Spleen (tissue), 11 donors: ENCODE measurements around the gene FBXO46. TPM values are rescaled to one million over a fixed set of nuclear protein-coding genes. Genes with fewer than 3 reads are reported as not detected.
A peak's percentile ranks its signal among the peaks of the same experiment; 100 is the strongest.
"Not testable (repeated sequence)": the region's sequence is repeated elsewhere in the genome, so short reads cannot be mapped to it uniquely, and the experiment has no call there.

Experiments
- DNase-seq: peaks from one replicate; pipeline ENCODE4 v3.0.0-alpha.2; 2020
- H3K27ac ChIP-seq, 8 donors: fragments of 200-600 bp; sonication (generic) in 7 of 8; 1 replicate in 4 of 8; 2 replicates in 4 of 8; pipeline versions ENCODE4 v1.5.0 to v1.8.0; 2016 to 2021; ENCODE audit warnings: inconsistent platforms in 4 of 8, mild to moderate bottlenecking in 4 of 8, moderate library complexity in 1 of 8
- H3K27me3 ChIP-seq, 7 donors: fragments of 200-600 bp; sonication (generic) in 6 of 7; replicated peaks in 1 of 7; 1 replicate in 4 of 7; 2 replicates in 3 of 7; pipeline versions ENCODE4 v1.5.0 to v1.8.0; 2016 to 2021; ENCODE audit warnings: inconsistent platforms in 3 of 7, mild to moderate bottlenecking in 1 of 7
- H3K36me3 ChIP-seq, 6 donors: fragments of 200-600 bp; sonication (generic) in 5 of 6; 1 replicate in 4 of 6; 2 replicates in 2 of 6; pipeline versions ENCODE4 v1.5.0 to v1.8.0; 2016 to 2021; ENCODE audit warnings: inconsistent platforms in 2 of 6
- H3K4me1 ChIP-seq, 6 donors: fragments of 200-600 bp; sonication (generic) in 5 of 6; 1 replicate in 3 of 6; 2 replicates in 3 of 6; pipeline versions ENCODE4 v1.5.0 to v1.8.0; 2016 to 2021; ENCODE audit warnings: inconsistent platforms in 3 of 6
- H3K4me3 ChIP-seq, 8 donors: fragments of 200-600 bp; sonication (generic) in 7 of 8; 1 replicate in 4 of 8; 2 replicates in 4 of 8; pipeline versions ENCODE4 v1.5.0 to v1.8.0; 2016 to 2021; ENCODE audit warnings: inconsistent platforms in 4 of 8, mild to moderate bottlenecking in 4 of 8, moderate library complexity in 2 of 8
- H3K9me3 ChIP-seq, 8 donors: fragments of 200-600 bp; sonication (generic) in 7 of 8; 1 replicate in 4 of 8; 2 replicates in 4 of 8; pipeline versions ENCODE4 v1.5.0 to v1.8.0; 2016 to 2021; ENCODE audit warnings: inconsistent platforms in 4 of 8
- CTCF ChIP-seq, 11 experiments: fragments of 200-600 bp in 7 of 11; fragments of 450-650 bp in 4 of 11; sonication (generic) in 4 of 11; IDR thresholded peaks in 8 of 11; conservative IDR thresholded peaks in 3 of 11; 1 replicate in 7 of 11; 2 replicates in 4 of 11; pipeline versions ENCODE4 v1.4.0 to v1.8.0; 2016 to 2021; ENCODE audit warnings: antibody characterized with exemption in 11 of 11, inconsistent platforms in 4 of 11, mild to moderate bottlenecking in 1 of 11
- POLR2A ChIP-seq, 3 donors: fragments of 450-650 bp; IDR thresholded peaks; one replicate each; pipeline ENCODE4 v1.5.1; 2017; ENCODE audit warnings: antibody characterized with exemption in 3 of 3, mild to moderate bottlenecking in 1 of 3
- POLR2AphosphoS5 ChIP-seq, 3 donors: sonication (generic); formaldehyde crosslinking; IDR thresholded peaks; one replicate each; pipeline ENCODE4 v1.5.1; 2017; ENCODE audit warnings: antibody characterized with exemption in 3 of 3
- WGBS, 5 donors: extraction: QIAGEN DNeasy Blood & Tissue Kit in 3 of 5; methylation state at CpG; one replicate each; pipeline versions ENCODE4 v1.1.5 to v1.1.7; 2013 to 2018; 5-methylcytosine and 5-hydroxymethylcytosine counted together
- intact Hi-C: fragments of 100-400 bp; cut with DNase I; formaldehyde crosslinking; loops from one replicate; pipeline ENCODE4 v1.15.0; 2023; ENCODE audit warnings: low total_unique reads
- polyA plus RNA-seq, 3 donors: library from polyadenylated mRNA; stranded (reverse); fragments of 200-250 nt; gene quantifications; one replicate each; pipeline ENCODE4 v1.2.1, GENCODE V29; 2013
- total RNA-seq, 7 donors: library from RNA; depleted of rRNA in 3 of 7; stranded (reverse); fragments of >200 nt in 3 of 7; fragmentation: NEBNext Ultra II Directional in 4 of 7; extraction: Animal tissue kit (Norgen Biotek cat#: 25700) in 4 of 7; gene quantifications; one replicate each; pipeline versions ENCODE4 v1.1.0 to v1.2.1, GENCODE V29; 2016 to 2021
- donor health status: healthy with polysubstance abuse.
- donor health status: DM: no; HTN: no; CAD: no; lungs with moderate emphysema.
- donor health status: DM: no; HTN: no; CAD: no.
- donor health status: Bipolar disorder and iron deficiency.
- donor health status: healthy.
- donor health status: DM: no; HTN: no; CAD: no.
- donor health status: DM: yes; HTN: yes; CAD: no.

The FBXO46 gene
- total and polyA plus RNA-seq, 10 donors = 8.8 to 28.1 (median 18.1) TPM

DNA sequence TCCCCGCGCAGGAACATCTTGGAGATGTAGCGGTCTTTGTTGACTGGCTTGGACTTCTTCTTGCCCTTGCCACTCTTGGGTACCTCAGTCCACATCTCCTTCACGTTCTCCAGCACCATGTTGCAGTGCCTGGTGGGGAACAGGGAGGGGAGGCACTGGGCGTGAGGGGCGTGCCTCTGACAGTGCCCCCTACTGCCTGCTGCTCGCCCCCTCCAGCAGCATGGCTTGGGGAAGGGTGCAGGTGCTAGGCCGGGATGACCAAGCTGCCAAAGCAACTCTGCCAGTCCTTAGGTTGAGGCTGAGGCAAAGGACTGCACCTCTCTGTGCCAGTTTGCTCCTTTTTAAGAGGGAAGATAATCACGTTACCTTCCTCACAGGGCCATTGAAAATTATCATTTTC is 43.1 kb downstream of the FBXO46 start:
- no peaks in the 10 kb centered on the region for H3K27me3 ChIP-seq
- H3K9me3 ChIP-seq = no peaks in the 10 kb centered on the region
- H3K27ac ChIP-seq = no peak overlapping the region
- 91 to 94% (median 92%) methylated on average over 4 to 9 of the region's 9 CpGs for WGBS, 5 donors
- no peak for DNase-seq
- intact Hi-C loops = no loop called here
- H3K4me1 ChIP-seq = peaks cover 10 to 22% (median 13%) of the 10 kb centered on the region in 6 donors
- peak in 1 of 3 donors; percentile 52 for TF ChIP-seq POLR2AphosphoS5 (IDR thresholded peaks at IDR 0.05)
- no peak for TF ChIP-seq POLR2A (IDR thresholded peaks at IDR 0.05)
- no peak for TF ChIP-seq CTCF (IDR thresholded peaks at IDR 0.05 in 8 of 11, conservative IDR thresholded peaks at IDR 0.05 in 3 of 11)
- H3K4me3 ChIP-seq = no peak overlapping the region
- H3K36me3 ChIP-seq = peaks cover 5 to 67% (median 40%) of the 10 kb centered on the region in 6 donors

- 78 to 90% (median 87%) methylated on average over 9 to 11 of the region's 11 CpGs for WGBS, 5 donors
- H3K4me3 ChIP-seq, H3K9me3 ChIP-seq, H3K27me3 ChIP-seq, DNase-seq, H3K27ac ChIP-seq, intact Hi-C loops: not testable (repeated sequence)
- H3K36me3 ChIP-seq = peaks cover 5 to 67% (median 40%) of the 10 kb centered on the region in 6 donors
- H3K4me1 ChIP-seq = peaks cover 0 to 23% (median 15%) of the 10 kb centered on the region in 6 donors
Observed at GRCh38 chr19:45685045-45685444, 45.7 kb downstream of the FBXO46 start.

DNA sequence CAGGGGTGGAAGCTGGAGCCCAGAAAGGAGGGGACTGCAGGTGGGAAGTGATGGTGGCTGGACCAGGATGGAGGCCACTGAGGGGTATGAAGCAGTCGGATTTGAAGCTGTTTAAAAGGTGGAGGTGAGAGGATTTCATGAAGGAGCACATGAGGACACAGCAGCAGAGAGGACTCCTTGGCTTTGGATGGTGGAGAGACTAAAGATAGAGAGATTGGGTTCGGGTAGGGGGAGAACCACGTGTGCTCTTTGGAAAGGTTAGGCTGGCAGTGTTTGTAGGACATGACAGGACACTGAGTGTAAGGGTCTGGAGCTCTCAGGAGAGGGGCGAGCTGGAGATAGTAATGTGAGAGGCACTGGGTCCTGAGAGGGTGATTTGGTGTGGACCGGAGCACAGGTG is 47.8 kb downstream of the FBXO46 start:
- intact Hi-C loops = no loop called here
- WGBS, 5 donors = 75 to 89% (median 85%) methylated on average over 5 of the region's 5 CpGs
- peak overlapping the region in 1 of 8 donors; percentile 86 for H3K27ac ChIP-seq

DNA sequence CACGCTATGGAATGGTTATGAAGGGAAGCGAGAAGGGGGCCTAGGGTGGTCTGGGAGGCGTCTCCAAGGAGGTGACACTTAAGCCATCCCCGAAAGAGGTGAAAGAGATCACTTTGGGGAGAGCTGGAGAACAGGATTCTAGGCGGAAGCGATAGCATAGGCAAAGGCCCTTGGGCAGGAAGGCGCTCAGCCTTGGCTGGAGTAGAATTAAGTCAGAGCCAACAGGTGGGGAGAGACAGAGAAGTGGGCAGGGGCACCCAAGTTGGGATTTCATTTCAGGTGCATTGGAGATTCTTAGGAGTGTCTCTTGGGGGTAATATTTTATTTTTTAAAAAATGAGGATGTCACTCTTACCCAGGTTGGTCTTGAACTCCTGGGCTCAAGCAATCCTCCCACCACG is 48.6 kb downstream of the FBXO46 start:
- H3K4me3 ChIP-seq = peak overlapping the region in 2 of 8 donors; percentile 20 to 64
- DNase-seq = no peak
- TF ChIP-seq CTCF (IDR thresholded peaks at IDR 0.05 in 8 of 11, conservative IDR thresholded peaks at IDR 0.05 in 3 of 11) (no peak), POLR2A (IDR thresholded peaks at IDR 0.05) (no peak), POLR2AphosphoS5 (IDR thresholded peaks at IDR 0.05) (no peak)
- peak overlapping the region in 7 of 8 donors; percentile 68 to 86 (median 81) for H3K27ac ChIP-seq
- no peaks in the 10 kb centered on the region for H3K9me3 ChIP-seq
- intact Hi-C loops = no loop called here
- 61 to 83% (median 73%) methylated on average over 8 of the region's 8 CpGs for WGBS, 5 donors
- H3K36me3 ChIP-seq = peaks cover 2 to 43% (median 26%) of the 10 kb centered on the region in 6 donors
- peaks cover 8 to 29% (median 24%) of the 10 kb centered on the region in 6 donors for H3K4me1 ChIP-seq
- peaks cover 0 to 31% (median 22%) of the 10 kb centered on the region in 7 donors for H3K27me3 ChIP-seq

More for the DNA sequence above, 47.8 kb downstream of the FBXO46 start:
- no peaks in the 10 kb centered on the region for H3K9me3 ChIP-seq
- peaks cover 5 to 51% (median 34%) of the 10 kb centered on the region in 6 donors for H3K36me3 ChIP-seq
- TF ChIP-seq CTCF (IDR thresholded peaks at IDR 0.05 in 8 of 11, conservative IDR thresholded peaks at IDR 0.05 in 3 of 11) (no peak), POLR2A (IDR thresholded peaks at IDR 0.05) (no peak), POLR2AphosphoS5 (IDR thresholded peaks at IDR 0.05) (no peak)
- no peak overlapping the region for H3K4me3 ChIP-seq
- H3K27me3 ChIP-seq = peaks cover 0 to 23% (median 14%) of the 10 kb centered on the region in 7 donors
- peaks cover 3 to 22% (median 17%) of the 10 kb centered on the region in 6 donors for H3K4me1 ChIP-seq
- DNase-seq = no peak
